Left renal pelvis (tissue), 4 donors: ENCODE results near the gene DCK. TPM values are rescaled to one million over a fixed set of nuclear protein-coding genes. Genes with fewer than 3 reads are reported as not detected.

Experiments used
- DNase-seq, 4 donors: peaks; one replicate each; pipeline ENCODE4 v3.0.0-alpha.2; 2013; ENCODE audit warnings: low read depth in 4 of 4, low spot score in 3 of 4
- polyA plus RNA-seq, 4 donors: library from polyadenylated mRNA; unstranded; fragments of 120-200 nt; gene quantifications; one replicate each; pipeline ENCODE4 v1.2.1, GENCODE V29; 2013; ENCODE audit not compliant: insufficient read length in 4 of 4

The DCK gene
- polyA plus RNA-seq = 10 to 100 TPM; 33.8 to 45.6 (median 39.8) TPM

DNA sequence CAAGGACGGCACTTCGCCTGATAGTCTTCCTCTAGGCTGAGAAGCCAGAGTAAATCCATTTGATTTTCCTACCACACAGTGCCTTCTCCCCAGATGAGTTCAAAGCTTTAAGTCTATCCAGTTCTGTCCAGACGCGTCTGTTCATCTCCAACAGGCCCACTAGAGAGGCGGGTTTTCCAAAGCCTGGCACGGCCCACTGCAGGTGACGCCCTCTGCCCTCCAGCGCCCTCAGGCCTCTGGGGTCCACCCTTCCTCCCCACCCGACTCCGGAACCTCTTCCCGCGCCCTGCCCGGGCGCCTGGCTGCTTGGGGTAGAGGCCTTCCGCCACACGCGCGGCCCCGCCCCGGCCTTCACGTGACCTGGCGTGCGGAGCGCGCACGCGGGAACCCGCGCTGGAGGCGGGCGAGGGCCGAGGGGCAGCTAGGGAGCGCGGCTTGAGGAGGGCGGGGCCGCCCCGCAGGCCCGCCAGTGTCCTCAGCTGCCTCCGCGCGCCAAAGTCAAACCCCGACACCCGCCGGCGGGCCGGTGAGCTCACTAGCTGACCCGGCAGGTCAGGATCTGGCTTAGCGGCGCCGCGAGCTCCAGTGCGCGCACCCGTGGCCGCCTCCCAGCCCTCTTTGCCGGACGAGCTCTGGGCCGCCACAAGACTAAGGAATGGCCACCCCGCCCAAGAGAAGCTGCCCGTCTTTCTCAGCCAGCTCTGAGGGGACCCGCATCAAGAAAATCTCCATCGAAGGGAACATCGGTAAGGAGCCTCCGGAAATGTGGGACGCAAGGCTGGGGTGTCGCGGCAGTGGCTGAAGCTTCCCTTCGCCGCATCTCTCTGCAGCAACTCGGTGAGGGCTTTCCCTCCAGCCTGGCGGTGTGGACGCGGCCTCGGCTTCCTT, at the start of gene DCK:
Gene DCK (plus strand): TSS at position 469 of the 888 bp plus-strand sequence. CDS start 187 bp downstream, at position 656.
- DNase-seq = peak; percentile 73 to 88 (median 83)

DNA sequence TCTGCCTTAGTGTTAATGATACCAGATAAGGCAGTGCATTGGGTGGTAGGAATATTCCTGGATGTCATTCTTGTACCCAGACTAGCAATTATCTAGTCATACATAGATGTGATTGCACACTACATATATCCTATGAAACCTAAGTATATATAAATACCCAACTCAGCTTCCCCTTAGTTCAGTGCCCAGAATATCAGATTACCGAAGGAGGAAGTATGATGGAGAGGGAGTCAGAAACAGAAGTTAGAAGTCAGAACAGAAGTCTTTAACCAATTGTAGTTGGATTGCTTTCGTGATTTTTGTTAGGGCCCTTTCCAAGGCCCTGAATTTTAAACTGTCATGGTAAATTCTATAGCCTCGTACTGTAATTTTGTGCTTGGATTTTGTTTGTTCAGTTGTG, 48.4 kb upstream of the DCK start:
- DNase-seq = no peak

DNA sequence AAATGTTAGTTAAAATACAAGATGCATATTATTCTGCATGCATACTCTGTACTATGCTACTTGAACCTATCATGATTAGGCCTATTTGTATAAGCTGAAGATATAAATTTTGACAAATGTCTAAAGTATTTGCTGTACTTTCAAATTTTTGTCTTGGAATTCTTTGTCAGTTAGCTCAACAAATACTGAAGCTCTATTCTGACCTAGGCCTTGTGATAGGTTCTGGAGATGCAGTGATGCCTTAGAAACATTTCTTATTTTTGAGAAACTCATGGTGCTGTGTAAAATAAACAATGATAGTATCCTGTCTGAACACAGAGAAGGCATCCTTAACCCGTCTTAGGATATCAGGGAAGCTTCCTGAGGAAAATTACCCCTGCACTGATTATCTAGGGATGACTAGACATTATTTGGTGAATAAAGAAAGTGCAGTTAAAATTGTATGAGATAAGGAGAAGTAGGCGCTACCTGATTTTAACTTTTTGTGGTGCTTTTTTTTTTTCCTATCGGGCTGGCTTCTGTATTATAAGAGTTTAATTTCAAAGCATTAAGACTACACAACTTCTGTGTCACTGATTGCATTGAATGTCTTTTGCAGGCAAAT, 47.9 kb upstream of the DCK start:
- DNase-seq = no peak

DNA sequence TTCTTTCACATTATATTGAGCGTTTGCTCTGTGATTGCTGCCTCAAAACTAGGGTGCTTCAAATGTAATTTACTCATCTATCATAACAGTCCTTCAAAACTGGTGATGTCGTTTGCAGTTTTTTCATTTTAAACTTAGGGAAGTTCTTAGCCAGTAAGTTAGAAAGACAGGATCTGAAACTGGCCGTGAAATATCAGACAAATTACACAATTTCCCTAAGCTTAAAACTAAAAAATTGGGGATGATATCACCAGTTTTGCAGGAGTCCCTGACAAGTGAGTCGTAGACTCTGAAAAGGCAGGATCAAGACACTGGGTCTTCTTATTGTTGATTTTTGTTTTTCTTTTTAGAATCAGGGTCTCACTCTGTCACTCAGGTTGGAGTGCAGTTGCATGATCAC, 46.5 kb upstream of the DCK start:
- no peak for DNase-seq

DNA sequence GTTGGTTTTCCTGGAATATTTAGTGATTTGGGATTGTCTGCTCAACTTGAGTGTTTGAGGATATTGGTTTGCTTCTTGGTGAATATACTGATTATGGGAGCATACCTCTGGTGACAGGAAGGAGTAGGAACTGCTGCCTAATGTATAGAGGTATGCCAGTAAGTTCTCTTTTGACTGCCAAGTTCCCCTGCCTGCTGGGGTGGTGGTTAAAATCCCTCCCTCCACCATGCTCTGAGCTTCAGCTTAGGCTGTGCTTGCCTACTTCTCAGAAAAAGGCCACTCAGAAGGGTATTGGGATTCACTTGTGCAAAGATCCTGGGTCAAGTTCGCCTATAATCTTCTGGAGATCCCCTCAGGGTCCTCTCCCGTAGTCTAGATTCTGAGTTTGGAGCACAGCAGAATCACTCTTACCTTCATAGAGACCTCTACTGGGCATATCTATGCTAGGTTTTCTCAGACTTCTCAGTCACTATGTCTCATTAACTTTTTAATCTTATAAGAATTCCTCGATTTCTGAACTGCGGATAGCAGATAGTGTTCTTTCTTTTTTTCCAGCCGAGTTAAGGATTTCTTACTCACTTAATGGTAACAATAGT, 44.7 kb upstream of the DCK start:
- DNase-seq = no peak

DNA sequence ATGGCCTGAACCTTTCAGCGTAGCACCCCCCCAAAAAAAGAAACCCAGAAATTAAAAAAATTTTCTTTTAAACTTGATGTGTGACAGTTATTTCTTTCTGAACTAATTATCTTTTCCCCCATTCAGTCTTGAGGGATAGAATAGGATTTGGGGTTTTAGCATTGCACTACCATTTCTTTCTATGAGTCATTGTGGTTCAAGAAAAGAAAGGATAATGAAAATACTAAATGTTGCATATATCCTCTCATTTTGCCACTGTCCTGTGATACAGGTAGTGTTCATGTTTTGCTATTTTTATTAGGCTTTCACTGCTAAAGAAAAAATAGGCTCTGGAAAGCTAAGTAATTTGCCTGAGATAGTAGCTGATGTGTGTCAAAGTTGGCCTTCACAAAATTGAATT, 39.4 kb upstream of the DCK start:
- DNase-seq = no peak

DNA sequence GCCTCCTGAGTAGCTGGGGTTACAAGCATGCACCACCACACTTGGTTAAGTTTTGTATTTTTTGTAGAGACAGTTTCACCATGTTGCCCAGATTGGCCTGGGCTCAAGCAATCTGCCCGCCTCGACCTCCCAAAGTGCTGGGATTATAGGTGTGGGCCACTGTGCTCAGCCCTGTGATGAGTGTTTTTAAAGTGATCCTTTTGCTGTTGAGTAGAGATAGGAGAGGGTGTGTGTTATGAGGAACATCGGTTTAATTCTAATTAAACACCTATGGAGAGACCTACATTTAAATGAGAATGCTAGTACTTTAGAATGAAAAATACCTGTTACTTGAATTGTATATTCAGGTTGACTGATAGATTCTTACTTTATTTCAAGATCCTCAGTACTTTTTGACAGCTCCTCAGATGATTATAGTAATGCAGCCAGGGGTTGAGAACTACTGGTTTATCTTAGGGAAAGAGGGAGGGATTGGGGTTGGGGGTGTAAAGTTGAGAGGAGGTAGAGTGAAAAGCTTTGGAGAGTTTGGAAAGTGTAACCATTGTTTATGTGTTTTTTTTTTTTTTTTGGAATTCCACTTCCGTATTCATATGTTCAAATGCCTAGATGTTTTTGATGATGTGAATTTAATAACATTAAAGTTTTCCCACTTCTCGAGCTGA, 36.8 kb upstream of the DCK start:
- no peak for DNase-seq

DNA sequence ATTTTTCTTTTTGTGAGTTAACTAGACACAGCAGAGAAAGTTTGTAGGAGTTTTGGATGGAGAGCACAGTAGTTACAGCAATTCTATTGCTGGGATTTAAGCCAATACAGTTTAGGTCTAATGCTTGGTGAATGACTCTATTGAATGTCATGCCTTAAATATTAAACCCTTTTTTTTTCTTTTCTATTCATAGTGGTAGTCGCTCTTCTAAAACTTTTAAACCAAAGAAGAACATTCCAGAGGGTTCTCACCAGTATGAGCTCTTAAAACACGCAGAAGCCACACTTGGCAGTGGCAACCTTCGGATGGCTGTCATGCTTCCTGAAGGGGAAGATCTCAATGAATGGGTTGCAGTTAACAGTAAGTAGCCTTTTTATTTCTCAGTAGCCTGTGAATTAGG, 34.8 kb upstream of the DCK start:
- no peak for DNase-seq

DNA sequence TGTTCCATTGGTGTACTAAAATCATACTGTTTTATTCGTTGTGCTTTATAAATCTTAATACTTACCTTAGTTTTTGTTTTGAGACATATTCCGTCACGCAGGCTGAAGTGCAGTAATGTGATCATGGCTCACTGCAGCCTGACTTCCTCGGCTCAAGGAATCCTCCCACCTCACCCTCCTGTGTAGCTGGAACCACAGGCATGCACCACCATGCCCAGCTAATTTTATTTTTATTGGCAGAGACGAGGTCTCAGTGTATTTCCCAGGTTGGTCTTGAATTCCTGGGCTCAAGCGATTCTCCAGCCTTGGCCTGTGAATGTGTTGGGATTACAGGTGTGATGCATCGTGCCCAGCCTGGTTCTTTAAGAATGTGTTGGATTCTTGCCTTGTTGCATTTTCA, 24.4 kb upstream of the DCK start:
- no peak for DNase-seq

DNA sequence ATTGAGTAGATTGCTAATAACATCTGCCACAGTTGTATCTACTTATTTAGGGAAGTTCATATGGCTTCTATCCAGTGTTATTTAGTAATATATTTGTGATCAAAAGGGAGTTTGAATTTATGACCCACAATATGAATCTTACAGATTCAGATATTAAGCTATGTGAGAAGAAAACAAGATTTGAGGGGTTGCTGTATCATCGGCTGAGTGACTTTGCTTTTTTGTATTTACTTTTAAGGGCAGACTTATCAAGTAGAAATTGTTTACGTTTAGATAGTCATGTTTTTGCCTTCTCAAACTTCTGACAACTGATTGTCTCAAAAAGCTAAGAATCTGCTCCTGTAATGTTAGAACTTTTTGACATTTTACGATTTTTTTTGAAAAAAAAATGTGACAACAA, 17.2 kb upstream of the DCK start:
- DNase-seq = no peak

DNA sequence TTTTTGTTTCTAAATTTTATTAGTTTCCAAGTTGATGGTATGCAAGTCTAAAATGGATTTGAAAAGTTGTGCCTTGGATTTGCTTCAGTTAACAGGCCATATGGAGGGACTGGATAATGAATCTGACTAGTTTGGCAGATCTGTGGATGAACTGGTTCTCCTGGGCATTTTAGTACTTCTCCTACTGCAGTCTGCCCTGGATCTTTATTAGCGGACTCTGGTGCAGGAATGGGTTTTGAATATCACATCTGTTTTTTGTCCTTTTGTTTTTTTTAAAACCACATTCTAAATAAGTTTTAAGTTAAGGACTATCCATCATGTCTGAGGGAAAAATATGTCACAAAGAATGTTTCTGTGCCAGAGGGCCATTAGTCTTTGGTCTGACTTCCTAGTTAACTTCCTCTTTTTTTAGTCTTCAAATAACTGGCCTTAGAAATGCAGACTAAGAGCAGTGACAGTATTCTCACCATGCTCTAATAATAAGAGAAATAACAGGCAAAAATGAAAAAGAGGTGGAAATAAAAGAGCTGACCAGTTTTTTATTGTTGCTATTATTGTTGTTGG, 13.9 kb upstream of the DCK start:
- no peak for DNase-seq

DNA sequence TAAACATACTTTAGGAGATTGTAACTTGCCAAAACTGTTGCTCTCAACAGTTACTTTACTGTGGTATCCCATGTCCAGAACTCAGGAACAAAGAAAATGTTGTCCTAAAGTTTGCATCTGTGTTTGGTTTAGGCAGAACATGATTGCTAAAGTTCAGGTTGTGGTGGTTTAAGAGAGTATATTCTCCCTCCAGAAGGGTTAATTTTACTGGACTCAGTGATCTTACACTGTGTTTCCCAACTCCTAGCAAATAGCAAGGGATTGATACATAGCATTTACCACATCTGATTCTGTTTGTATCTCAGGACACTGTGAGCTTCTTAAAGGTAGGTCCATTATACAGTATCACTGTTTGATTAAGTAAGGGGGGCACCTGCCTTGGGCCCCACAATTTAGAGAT, 13.3 kb upstream of the DCK start:
- DNase-seq = no peak

DNA sequence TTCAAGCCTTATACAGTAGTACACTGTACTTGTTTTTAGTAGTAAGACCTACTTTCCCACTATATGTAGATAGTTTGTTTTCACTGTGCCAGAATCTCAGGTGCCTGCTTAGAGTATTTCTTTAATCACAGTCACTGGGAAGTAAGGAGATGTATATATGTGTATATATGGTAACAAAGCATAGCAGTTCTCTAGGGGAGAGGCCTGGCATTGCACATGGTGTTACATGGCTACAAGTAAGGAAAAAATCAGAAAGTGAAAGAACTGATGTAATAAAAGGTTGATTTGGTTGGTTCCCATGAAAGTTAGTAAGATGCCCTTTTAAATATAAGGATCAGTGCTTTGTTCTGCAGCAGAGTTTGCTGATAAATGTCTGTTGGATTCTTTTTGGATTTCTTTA, 9.3 kb upstream of the DCK start:
- no peak for DNase-seq

DNA sequence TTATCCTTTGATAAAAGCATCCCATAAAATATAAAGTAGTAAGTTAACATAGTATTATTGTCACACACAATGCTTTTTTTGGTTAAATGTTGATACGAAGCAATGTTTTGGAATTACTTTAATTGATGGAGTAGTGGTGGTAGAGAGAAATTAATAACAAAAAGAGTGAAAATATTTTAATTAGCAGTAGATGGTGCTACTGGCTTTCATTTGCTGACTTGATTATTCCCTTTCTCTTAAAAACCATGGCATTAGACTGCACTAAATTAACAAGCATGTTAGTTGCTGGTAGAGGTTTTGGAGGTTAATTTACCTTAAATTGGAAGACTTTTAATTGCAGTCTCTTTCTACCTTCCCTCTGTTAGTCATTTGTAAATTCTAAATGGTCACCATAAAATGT, 8.9 kb upstream of the DCK start:
- DNase-seq = no peak

DNA sequence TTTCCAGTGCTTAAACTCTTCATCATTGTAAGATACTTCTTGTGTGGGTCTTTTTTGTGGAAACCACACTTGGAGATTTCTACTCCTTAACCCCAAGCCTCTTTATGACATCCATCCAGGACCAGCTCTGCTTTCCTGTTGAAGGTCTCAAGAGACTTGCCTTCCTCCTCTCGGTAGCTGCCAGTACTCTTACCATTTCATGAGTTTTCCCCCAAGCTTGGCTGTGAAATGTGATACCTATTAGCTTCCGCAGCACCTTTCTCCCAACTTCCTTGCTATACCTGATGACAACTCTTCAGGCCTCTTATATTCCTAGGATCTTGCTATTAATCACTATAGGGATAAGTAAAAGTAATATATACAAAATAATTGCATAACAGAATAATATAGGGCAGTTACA, 1.9 kb upstream of the DCK start:
- no peak for DNase-seq

DNA sequence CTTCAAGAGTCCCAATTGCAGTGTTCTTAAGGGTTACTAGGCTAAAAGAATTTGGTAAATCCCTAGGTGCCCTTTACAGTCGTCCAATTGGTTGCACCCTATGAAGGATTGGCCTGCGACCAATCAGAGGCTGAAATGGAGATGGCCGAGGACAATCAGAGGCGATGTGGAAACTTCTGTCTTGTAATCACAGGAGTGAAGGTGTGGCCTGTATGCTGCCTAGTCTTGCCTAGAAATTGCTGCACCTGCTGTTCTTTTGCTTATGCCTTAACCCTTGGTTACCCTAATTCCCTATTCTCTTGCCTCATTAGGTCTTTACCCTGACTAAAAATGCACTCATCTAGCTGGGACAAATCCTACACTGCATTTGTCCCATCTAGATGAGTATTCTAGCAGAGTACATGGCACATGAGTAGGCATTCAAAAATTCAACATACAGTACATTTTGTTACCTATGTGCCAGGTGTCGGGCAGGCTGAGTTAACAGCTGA, 1.0 kb upstream of the DCK start:
- DNase-seq = no peak

DNA sequence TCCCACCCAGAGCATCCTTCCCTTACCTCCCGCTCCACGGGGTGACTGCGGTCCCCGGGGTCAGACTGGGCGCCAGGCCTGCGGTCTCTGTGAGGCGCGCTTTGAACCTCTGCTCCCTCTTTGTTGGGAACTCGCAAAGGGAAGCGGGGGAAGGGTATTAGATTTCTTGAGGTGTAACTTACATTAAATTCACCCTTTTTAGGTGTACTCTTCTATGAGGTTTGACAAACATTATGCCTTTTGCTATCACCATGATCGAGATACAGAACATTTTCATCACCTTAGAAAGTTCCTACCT, 569 bp downstream of the DCK start:
- no peak for DNase-seq

DNA sequence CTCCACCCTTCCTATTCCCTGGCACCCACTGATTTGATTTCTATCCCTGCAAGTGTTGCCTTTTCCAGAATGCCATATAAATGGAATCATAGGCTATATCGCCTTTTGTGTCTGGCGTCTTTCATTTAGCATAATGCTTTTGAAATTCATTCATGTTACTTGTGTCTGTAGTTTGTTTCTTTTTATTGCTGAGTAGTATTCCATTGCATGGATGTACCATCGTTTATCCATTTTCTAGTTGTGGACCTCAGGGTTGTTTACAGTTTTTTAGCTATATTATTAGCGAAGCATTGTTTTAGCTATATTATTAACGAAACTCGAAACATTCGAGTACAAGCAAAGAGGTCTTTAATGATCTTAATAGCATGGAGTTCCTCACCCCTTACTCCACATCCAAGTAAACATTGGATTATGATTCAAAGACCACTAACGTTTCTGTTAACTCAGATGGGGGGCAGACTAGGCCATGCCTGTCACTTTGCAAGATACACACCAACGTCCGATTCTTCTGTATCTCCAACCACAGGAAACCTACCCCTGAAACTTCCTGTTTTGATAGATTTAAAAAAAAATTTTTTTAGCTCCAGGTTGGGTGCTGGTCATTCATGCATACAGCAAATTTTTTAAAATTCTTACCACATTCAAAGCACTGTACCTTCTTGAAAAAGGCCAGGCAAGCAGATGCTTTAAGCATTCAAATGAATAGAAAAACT, 1.1 kb downstream of the DCK start:
- no peak for DNase-seq

DNA sequence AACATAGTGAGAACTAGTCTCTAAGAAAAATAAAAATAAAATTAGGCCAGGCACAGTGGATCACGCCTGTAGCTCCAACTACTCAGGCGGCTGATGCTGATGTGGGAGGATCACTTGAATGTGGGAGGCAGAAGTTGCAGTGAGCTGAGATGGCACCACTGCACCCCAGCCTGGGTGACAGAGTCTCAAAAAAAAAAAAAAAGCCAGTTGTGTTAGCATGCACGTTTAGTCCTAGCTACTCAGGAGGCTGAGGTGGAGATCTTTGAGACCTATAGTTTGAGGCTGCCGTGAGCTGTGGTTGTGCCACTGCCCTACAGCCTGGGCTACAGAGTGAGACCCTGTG, 2.5 kb downstream of the DCK start:
- DNase-seq = no peak

DNA sequence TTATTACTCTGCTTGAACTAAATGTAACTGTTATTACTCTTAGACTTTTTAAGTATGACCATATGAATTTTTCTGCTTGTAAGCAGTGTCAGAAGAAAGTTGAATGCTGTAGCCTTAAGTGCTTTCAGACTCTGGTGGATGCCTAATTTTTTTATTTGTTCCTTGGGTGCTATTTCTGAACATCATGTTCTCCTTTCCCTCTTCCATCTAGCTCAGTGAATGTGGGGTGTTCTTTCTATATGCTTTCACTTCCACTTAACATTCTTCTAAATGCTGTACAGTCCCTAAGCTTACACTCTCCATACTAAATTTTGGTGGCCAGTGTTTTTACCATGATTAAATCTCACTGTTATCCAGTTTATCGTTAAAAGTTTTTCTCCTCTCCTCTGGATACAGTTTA, 3.6 kb downstream of the DCK start:
- no peak for DNase-seq

DNA sequence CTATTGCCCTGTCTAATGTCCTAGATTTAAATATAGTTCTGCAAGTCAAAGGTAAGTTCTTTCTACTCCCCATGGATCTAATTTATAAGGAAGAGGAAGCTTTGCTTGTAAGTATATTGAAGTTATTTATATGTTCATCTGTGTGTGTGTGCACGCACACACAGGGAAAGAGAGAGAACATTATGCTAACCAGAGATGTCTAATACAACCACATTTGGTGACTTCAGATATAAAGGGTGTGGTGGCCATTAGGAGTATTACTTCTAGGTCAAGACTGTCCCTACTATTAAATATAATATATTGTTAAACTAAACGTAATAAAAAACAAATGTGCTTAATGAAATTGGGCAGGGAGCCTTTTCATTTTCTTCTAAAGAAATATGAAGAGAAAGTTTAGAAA, 4.1 kb downstream of the DCK start:
- no peak for DNase-seq
